GM12801 (cell line): Measurements from ENCODE around the gene TM4SF5.

Experiments used
- TF ChIP-seq, protein P1 (sequence below): IDR thresholded peaks from one replicate; pipeline ENCODE4 v1.5.1; 2011; ENCODE audit warnings: control low read depth; ENCODE audit not compliant: insufficient read length; ENCODE audit errors: extremely low read depth

TM4SF5 gene

DNA sequence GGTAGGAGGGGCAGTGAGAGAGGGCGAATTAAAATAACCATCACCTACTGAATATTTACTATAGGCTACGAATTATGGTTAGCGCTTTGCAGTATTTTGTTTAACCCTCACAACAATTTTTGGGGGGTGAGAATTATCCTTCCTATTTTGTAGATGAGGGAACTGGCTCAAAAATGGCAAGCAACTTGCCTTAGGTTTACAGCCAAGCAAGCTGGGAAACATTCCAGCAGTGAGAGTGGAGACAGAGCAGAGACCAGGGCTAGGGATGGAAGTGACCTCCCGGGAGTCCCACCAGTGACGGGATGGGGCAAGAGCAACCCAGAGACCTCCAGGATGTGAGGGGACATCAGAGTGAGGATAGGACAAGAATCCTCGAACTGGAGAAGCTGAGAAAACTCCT is 14.8 kb downstream of the TM4SF5 start:
- TF ChIP-seq, protein P1, sequence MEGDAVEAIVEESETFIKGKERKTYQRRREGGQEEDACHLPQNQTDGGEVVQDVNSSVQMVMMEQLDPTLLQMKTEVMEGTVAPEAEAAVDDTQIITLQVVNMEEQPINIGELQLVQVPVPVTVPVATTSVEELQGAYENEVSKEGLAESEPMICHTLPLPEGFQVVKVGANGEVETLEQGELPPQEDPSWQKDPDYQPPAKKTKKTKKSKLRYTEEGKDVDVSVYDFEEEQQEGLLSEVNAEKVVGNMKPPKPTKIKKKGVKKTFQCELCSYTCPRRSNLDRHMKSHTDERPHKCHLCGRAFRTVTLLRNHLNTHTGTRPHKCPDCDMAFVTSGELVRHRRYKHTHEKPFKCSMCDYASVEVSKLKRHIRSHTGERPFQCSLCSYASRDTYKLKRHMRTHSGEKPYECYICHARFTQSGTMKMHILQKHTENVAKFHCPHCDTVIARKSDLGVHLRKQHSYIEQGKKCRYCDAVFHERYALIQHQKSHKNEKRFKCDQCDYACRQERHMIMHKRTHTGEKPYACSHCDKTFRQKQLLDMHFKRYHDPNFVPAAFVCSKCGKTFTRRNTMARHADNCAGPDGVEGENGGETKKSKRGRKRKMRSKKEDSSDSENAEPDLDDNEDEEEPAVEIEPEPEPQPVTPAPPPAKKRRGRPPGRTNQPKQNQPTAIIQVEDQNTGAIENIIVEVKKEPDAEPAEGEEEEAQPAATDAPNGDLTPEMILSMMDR = no peak

DNA sequence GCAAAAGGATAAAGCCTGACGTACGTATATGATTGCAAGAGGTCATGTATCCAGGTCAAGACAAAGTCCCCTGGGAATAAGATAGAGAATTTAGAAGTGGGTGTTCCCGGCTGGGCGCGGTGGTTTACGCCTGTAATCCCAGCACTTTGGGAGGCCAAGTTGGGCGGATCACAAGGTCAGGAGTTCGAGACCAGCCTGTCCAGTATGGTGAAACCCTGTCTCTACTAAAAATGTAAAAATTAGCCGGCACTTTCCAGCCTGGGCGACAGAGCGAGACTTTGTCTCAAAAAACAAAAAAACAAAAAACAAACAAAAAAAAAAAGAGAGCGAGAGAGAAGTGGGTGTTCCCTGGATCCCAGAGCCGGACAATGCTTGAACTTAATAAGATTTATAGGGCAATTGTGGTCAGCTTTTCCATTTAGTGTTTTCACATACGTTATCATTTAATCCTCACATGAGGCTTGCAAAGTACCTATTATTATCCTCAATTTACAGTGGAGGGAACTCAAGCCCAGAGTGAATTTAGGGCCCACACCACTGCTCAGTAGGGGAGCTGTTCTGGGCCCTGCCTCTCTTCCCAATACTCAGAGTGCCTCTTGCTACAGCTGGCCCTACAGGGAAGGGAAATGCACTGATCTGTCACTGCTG is 16.6 kb downstream of the TM4SF5 start:
- TF ChIP-seq, protein P1 = no peak

DNA sequence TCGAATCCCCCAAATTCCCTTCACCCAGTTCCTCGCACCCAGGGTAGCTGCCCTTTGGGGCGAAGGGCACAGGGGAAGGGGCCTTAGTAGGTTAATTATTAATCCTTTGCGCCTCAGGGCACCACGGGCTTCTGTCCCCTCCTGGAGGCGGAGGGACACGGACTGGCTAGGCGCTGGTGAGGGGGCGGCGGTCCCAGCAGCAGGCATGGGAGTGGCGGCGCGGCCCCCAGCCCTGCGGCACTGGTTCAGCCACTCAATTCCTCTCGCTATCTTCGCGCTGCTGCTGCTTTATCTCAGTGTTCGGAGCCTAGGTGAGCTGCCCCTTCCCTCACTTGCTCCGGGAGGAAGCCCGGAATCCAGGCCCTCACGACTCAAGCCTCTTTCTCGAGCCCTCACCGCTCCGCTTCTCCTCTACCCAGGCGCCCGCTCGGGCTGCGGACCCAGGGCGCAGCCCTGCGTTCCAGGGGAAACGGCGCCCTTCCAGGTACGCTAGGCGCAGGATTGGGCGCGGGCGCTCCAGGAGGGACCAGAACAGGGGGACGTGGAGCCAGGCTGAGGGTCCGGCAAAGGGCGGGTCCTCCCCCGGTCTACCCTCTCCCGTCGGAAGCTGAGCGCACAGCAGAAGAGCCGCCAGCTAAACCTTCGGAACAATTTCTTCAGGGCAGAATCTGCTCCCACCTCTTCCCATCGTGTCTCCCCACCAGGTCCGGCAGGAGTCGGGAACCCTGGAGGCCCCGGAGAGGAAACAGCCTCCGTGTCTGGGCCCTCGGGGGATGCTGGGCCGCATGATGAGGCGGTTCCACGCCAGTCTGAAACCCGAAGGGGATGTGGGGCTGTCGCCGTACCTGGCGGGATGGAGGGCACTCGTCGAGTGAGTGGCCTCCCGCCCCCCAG is 17.4 kb downstream of the TM4SF5 start, which contains the start of gene GLTPD2:
TSS of gene GLTPD2 (plus strand) at position 158 of the 894 bp plus-strand sequence. CDS start at position 206, 48 bp downstream.
- TF ChIP-seq, protein P1 = no peak

DNA sequence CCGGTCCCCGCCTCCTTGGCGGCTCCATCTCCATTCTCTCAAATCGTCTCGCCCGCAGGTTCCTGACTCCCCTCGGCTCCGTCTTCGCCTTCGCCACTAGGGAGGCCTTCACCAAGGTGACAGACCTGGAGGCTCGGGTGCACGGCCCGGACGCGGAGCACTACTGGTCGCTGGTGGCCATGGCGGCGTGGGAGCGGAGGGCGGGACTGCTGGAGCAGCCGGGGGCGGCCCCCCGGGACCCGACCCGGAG is 17.9 kb downstream of the TM4SF5 start:
- TF ChIP-seq, protein P1 = no peak

DNA sequence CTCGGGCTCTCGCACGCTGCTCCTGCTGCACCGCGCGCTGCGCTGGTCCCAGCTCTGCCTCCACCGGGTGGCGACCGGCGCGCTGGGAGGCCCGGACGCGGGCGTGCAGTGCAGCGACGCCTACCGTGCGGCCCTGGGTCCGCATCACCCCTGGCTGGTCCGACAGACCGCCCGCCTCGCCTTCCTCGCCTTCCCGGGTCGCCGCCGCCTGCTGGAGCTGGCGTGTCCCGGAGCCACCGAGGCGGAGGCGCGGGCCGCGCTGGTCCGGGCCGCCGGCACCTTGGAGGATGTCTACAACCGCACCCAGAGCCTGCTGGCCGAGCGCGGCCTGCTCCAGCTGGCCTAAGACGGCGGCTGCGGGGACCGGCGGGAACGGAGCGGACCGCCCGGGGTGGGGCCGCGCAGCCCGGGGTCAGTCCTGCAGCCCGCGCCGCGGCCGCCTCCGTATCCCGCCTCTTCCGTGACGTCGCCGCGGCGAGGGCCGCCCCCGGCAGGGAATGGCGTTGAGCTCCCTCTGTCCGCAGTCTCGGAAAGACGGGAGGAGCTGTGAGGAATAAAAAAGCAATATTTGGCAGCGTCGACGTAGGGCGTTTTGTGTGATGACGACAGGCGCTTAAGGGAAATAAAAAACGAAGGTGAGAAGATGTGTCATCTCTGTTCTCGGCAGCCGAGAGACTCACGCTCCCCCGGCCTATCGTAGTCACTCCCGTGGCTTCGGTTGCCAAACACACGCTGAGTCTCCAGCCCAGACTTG is 18.4 kb downstream of the TM4SF5 start:
- TF ChIP-seq, protein P1 = no peak

DNA sequence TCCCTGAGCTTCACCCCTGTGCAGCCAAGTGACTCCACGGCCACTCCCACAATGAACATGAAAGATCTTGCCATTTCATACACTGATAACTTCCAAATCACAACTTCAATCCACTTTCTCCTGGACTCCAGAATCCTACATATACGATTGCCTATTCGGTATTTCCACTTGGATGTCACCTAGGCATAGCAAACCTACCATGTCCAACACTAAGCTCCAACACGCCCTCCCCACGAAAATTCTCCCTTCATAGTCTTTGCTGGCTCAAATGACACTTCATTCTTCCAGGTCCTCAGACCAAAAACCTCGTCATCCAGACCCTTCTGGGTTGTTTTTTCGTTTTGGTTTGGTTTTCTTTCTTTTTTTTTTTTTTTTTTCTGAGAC is 19.0 kb downstream of the TM4SF5 start:
- TF ChIP-seq, protein P1 = no peak

DNA sequence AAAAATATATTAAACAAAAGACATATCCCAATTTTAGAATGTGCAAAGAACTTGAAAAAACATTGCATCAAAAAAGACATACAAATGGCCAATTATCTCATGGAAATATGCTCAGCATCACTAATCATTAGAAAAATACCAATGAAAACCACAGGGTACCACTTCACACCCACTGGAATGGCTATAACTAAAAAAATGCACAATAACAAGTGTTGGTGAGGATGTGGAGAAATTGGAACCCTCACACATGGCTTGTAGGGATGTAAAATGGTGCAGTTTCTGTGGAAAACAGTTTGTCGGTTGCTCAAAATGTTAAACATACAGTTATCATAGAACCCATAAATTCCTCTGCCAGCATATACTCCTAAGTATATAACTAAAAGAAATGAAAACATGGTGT is 23.5 kb downstream of the TM4SF5 start:
- TF ChIP-seq, protein P1 = no peak
